Smooth muscle cell (in vitro differentiated cells): Measurements from ENCODE around the gene FMOD. TPM values are rescaled to one million over a fixed set of nuclear protein-coding genes. Genes with fewer than 3 reads are reported as not detected.

Experiments
- DNase-seq: peaks from one replicate; lab custom pipeline; 2025; ENCODE audit not compliant: unreplicated experiment; lab: John Stamatoyannopoulos, UW
- H2AFZ ChIP-seq: fragments of 200-600 bp; sonication (generic); 2 replicates; pipeline ENCODE4 v1.6.0; 2016; ENCODE audit warnings: antibody characterized with exemption, low read depth, mild to moderate bottlenecking
- H3F3A ChIP-seq: fragments of 200-600 bp; sonication (generic); 2 replicates; pipeline ENCODE4 v1.6.0; 2017; ENCODE audit warnings: antibody characterized with exemption, low read depth
- H3K27ac ChIP-seq: fragments of 200-600 bp; sonication (generic); 2 replicates; pipeline ENCODE4 v1.5.1; 2016; ENCODE audit warnings: low read depth, mild to moderate bottlenecking
- H3K27me3 ChIP-seq: fragments of 200-600 bp; sonication (generic); 2 replicates; pipeline ENCODE4 v1.6.1; 2016; ENCODE audit warnings: low read depth, mild to moderate bottlenecking
- H3K36me3 ChIP-seq: fragments of 200-600 bp; sonication (generic); 2 replicates; pipeline ENCODE4 v1.5.1; 2016; ENCODE audit warnings: low read depth
- H3K4me1 ChIP-seq: fragments of 200-600 bp; sonication (generic); 2 replicates; pipeline ENCODE4 v1.5.1; 2016; ENCODE audit warnings: low read depth
- H3K4me2 ChIP-seq: fragments of 200-600 bp; sonication (generic); 2 replicates; pipeline ENCODE4 v1.6.0; 2016; ENCODE audit warnings: mild to moderate bottlenecking
- H3K4me3 ChIP-seq: fragments of 200-600 bp; sonication (generic); 2 replicates; pipeline ENCODE4 v1.5.1; 2016; ENCODE audit warnings: mild to moderate bottlenecking
- H3K79me2 ChIP-seq: fragments of 200-600 bp; sonication (generic); 2 replicates; pipeline ENCODE4 v1.6.0; 2016; ENCODE audit warnings: low read depth, mild to moderate bottlenecking
- H3K9ac ChIP-seq: fragments of 200-600 bp; sonication (generic); 2 replicates; pipeline ENCODE4 v1.6.0; 2016; ENCODE audit warnings: low read depth
- H3K9me3 ChIP-seq: fragments of 200-600 bp; sonication (generic); replicated peaks from 2 replicates; pipeline ENCODE4 v1.5.1; 2016; ENCODE audit warnings: low read depth
- H4K20me1 ChIP-seq: fragments of 200-600 bp; sonication (generic); 2 replicates; pipeline ENCODE4 v1.6.0; 2016; ENCODE audit warnings: low read depth
- CTCF ChIP-seq: fragments of 200-600 bp; sonication (generic); IDR thresholded peaks from 2 replicates; pipeline ENCODE4 v1.5.1; 2017; ENCODE audit warnings: borderline replicate concordance, mild to moderate bottlenecking, antibody characterized with exemption; ENCODE audit not compliant: insufficient read depth, poor library complexity, severe bottlenecking
- WGBS: methylation state at CpG from one replicate; pipeline ENCODE4 v1.1.7; 2016; ENCODE audit warnings: low lambda C conversion rate; 5-methylcytosine and 5-hydroxymethylcytosine counted together
- polyA plus RNA-seq: library from polyadenylated mRNA; unstranded; fragments of >200 nt; fragmentation: Nextera tagmentation; extraction: Ambion mirVana; gene quantifications from 2 replicates; pipeline ENCODE4 v1.2.1, GENCODE V29; 2016
- total RNA-seq: library from RNA; depleted of rRNA; stranded (reverse); fragments of >200 nt; gene quantifications from 2 replicates; pipeline ENCODE4 v1.2.3, GENCODE V29; 2014

The FMOD gene
- total and polyA plus RNA-seq, 2 experiments from 2014 or later, result 247 to 369 TPM

DNA sequence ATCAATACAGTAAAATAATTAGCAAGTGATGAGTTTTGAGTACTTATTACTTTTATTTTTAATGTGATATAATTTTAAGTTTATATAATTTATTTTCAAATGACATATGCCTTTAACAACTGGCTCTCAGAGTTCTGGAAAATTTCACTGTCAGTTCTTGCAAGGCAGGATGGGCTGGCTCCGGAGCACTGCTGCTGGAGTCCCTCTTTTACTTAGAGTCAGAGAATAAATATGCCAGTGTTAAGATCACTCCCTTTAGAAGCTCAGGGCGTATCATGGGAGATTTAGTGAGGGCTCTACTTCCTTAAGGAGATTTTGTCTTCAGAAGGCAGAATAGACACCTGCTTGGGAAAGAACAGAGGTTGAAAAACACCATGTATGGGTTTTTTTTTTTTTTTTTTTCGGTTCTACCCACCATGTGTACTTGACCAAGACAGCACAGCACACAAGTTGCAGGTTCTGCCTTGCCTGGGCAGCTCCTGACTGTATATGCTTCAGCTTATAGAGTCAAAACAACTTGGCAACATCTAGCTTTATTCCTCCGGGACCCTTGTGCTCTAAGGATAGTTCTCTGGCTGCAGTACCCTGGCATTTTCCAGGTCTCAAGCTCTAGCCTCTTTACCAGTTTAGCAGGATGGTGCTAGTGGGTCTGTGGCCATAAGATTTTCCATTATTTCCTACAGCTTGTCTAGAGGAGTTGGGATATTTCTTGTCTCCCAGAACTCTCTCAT, 29.7 kb upstream of the FMOD start:
- H3K27ac ChIP-seq, result no peak overlapping the region
- H3K9ac ChIP-seq, result no peak overlapping the region
- H3K4me1 ChIP-seq, result peaks cover 15% of the 10 kb centered on the region
- no peak for DNase-seq
- H2AFZ ChIP-seq, result no peak overlapping the region
- no peak overlapping the region for H3K4me3 ChIP-seq
- no peaks in the 10 kb centered on the region for H3K79me2 ChIP-seq
- no peak for TF ChIP-seq CTCF
- no peaks in the 10 kb centered on the region for H3K27me3 ChIP-seq
- no peaks in the 10 kb centered on the region for H3K9me3 ChIP-seq
- peak overlapping the region; percentile 45 for H3K4me2 ChIP-seq
- H4K20me1 ChIP-seq, result no peaks in the 10 kb centered on the region
- no peaks in the 10 kb centered on the region for H3F3A ChIP-seq
- WGBS, result 60% methylated on average over 4 of the region's 4 CpGs
- no peaks in the 10 kb centered on the region for H3K36me3 ChIP-seq

- Histone ChIP-seq H3K9ac (peak overlapping the region; percentile 78), H3K4me2 (peak overlapping the region; percentile 45), H3K9me3 (no peaks in the 10 kb centered on the region), H3K27me3 (no peaks in the 10 kb centered on the region), H3K36me3 (no peaks in the 10 kb centered on the region), H3K4me1 (peaks cover 15% of the 10 kb centered on the region), H3F3A (no peaks in the 10 kb centered on the region), H3K27ac (peak overlapping the region; percentile 81), H4K20me1 (no peaks in the 10 kb centered on the region), H3K79me2 (no peaks in the 10 kb centered on the region), H2AFZ (peak overlapping the region; percentile 44), H3K4me3 (no peak overlapping the region)
- no peak for DNase-seq
- WGBS, result 57% methylated on average over 1 of the region's 1 CpG
- no peak for TF ChIP-seq CTCF
Observed at GRCh38 chr1:203379825-203380224, 28.9 kb upstream of the FMOD start.

DNA sequence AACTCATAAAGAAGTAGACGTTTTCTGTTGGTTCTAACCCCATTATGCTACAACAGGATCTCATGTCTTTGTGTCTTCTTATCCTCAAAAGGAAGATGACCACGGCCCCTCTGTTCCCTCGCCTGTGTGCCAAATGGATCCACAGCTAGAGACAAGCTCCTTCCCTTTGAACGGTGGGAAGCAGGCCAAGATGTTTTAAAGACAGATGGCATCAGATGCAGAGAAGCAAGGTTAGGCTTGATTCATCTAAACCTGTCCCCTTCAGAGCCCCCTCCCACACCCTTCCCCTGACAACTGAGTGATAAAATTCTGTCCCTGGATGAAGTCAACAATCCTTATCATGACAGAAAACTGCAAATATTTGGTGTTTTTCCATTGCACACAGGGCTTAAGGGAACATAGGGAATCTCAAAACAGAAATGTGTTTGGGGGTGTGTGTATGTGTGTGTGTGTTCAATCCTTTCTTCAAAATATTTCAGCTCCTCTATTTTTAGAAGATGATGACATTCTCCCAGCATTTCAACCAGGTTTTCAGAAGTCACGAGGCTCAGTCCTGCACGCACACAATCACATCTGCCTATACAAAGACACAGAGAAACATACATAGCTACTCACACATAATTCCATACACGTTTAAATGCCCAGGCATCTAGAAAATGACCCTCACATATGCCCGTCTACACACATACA, 27.8 kb upstream of the FMOD start:
- no peaks in the 10 kb centered on the region for H3K79me2 ChIP-seq
- peak overlapping the region; percentile 81 for H3K27ac ChIP-seq
- WGBS, result 50% methylated on average over 8 of the region's 8 CpGs
- peaks cover 15% of the 10 kb centered on the region for H3K4me1 ChIP-seq
- H2AFZ ChIP-seq, result peak overlapping the region; percentile 44
- no peaks in the 10 kb centered on the region for H3K36me3 ChIP-seq
- peak overlapping the region; percentile 45 for H3K4me2 ChIP-seq
- H4K20me1 ChIP-seq, result no peaks in the 10 kb centered on the region
- TF ChIP-seq CTCF, result no peak
- H3K27me3 ChIP-seq, result no peaks in the 10 kb centered on the region
- H3F3A ChIP-seq, result no peaks in the 10 kb centered on the region
- no peak for DNase-seq
- H3K9ac ChIP-seq, result peak overlapping the region; percentile 78
- H3K9me3 ChIP-seq, result no peaks in the 10 kb centered on the region
- H3K4me3 ChIP-seq, result no peak overlapping the region
